Loucy (cell line): ENCODE data around the gene PDK3.

Experiments
- H2AFZ ChIP-seq: fragments of 200-600 bp; sonication (generic); 2 replicates; pipeline ENCODE4 v1.6.0; 2016; ENCODE audit warnings: antibody characterized with exemption, mild to moderate bottlenecking, low read length, moderate library complexity
- H3F3A ChIP-seq: fragments of 200-600 bp; 2 replicates; pipeline ENCODE4 v1.6.0; 2016; ENCODE audit warnings: antibody characterized with exemption, low read depth, mild to moderate bottlenecking
- H3K27me3 ChIP-seq: fragments of 200-600 bp; sonication (generic); 2 replicates; pipeline ENCODE4 v1.6.1; 2014; ENCODE audit warnings: low read length, mild to moderate bottlenecking; ENCODE audit not compliant: insufficient read depth, poor library complexity, severe bottlenecking
- H3K36me3 ChIP-seq: fragments of 200-600 bp; sonication (generic); 2 replicates; pipeline ENCODE4 v1.6.1; 2016; ENCODE audit warnings: low read length; ENCODE audit not compliant: insufficient read depth
- H3K4me1 ChIP-seq: fragments of 200-600 bp; sonication (generic); 2 replicates; pipeline ENCODE4 v1.5.1; 2014; ENCODE audit warnings: low read length, mild to moderate bottlenecking; ENCODE audit not compliant: insufficient read depth, poor library complexity, severe bottlenecking
- H3K4me2 ChIP-seq: fragments of 200-600 bp; sonication (generic); 2 replicates; pipeline ENCODE4 v1.6.0; 2014; ENCODE audit warnings: antibody characterized with exemption, low read length, low read depth, mild to moderate bottlenecking; ENCODE audit not compliant: poor library complexity, severe bottlenecking
- H3K4me3 ChIP-seq: fragments of 200-600 bp; sonication (generic); 2 replicates; pipeline ENCODE4 v1.5.1; 2014; ENCODE audit warnings: low read length, mild to moderate bottlenecking, mixed read lengths; ENCODE audit not compliant: poor library complexity, severe bottlenecking
- H3K79me2 ChIP-seq: fragments of 200-600 bp; sonication (generic); 2 replicates; pipeline ENCODE4 v1.6.1; 2014; ENCODE audit warnings: low read length; ENCODE audit not compliant: insufficient read depth
- H3K9ac ChIP-seq: fragments of 200-600 bp; sonication (generic); 2 replicates; pipeline ENCODE4 v1.6.0; 2014; ENCODE audit warnings: mild to moderate bottlenecking, low read depth, low read length, moderate library complexity; ENCODE audit not compliant: poor library complexity, severe bottlenecking
- H3K9me2 ChIP-seq: fragments of 200-600 bp; sonication (generic); replicated peaks from 2 replicates; pipeline ENCODE4 v1.6.1; 2016; ENCODE audit warnings: low read depth, low read length, mixed read lengths
- H3K9me3 ChIP-seq: fragments of 200-600 bp; sonication (generic); 2 replicates; pipeline ENCODE4 v1.6.1; 2014; ENCODE audit warnings: mild to moderate bottlenecking, antibody characterized with exemption, low read length, low read depth; ENCODE audit not compliant: insufficient read depth
- H4K20me1 ChIP-seq: fragments of 200-600 bp; sonication (generic); 2 replicates; pipeline ENCODE4 v1.6.0; 2014; ENCODE audit warnings: antibody characterized with exemption, low read length, mild to moderate bottlenecking; ENCODE audit not compliant: insufficient read depth, poor library complexity, severe bottlenecking
- EZH2phosphoT487 ChIP-seq: fragments of 200-600 bp; IDR thresholded peaks from 2 replicates; pipeline ENCODE4 v1.6.1; 2018; ENCODE audit warnings: antibody characterized with exemption, mild to moderate bottlenecking, moderate library complexity, borderline replicate concordance
- TF ChIP-seq, protein P1 (sequence below): fragments of 200-600 bp; sonication (generic); conservative IDR thresholded peaks from 2 replicates; pipeline ENCODE4 v1.5.1; 2014; ENCODE audit warnings: mild to moderate bottlenecking, antibody characterized with exemption, low read length

Gene PDK3

DNA sequence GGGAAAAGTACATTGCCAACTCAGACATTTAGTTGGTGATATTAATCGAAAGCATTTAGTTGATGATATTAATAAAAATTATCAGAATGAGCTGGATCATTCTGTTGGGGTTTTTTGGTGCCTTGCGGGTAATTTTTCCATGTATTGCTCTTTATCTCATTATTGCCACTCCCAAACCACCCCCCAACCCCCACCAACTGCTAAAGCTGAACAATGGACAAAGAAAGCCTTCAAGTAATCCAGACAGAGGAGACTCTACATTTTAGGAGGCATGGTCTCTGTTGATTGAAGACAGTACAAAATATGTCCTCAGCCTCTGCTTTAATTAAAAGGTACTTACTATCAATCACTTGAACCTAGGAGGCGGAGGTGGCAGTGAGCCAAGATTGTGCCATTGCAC lies 22.5 kb downstream of the PDK3 start:
- peaks cover 6% of the 10 kb centered on the region for H3K4me1 ChIP-seq
- H3K4me2 ChIP-seq = no peak overlapping the region
- peaks cover 28% of the 10 kb centered on the region; the same call in 1 of the 2 replicates for H3K79me2 ChIP-seq
- H3K4me3 ChIP-seq = no peak overlapping the region
- H3K9me3 ChIP-seq = no peaks in the 10 kb centered on the region
- H4K20me1 ChIP-seq = no peaks in the 10 kb centered on the region
- H3K36me3 ChIP-seq = no peaks in the 10 kb centered on the region
- H3F3A ChIP-seq = no peaks in the 10 kb centered on the region
- H2AFZ ChIP-seq = no peak overlapping the region
- no peak overlapping the region for H3K9ac ChIP-seq
- TF ChIP-seq, protein P1, sequence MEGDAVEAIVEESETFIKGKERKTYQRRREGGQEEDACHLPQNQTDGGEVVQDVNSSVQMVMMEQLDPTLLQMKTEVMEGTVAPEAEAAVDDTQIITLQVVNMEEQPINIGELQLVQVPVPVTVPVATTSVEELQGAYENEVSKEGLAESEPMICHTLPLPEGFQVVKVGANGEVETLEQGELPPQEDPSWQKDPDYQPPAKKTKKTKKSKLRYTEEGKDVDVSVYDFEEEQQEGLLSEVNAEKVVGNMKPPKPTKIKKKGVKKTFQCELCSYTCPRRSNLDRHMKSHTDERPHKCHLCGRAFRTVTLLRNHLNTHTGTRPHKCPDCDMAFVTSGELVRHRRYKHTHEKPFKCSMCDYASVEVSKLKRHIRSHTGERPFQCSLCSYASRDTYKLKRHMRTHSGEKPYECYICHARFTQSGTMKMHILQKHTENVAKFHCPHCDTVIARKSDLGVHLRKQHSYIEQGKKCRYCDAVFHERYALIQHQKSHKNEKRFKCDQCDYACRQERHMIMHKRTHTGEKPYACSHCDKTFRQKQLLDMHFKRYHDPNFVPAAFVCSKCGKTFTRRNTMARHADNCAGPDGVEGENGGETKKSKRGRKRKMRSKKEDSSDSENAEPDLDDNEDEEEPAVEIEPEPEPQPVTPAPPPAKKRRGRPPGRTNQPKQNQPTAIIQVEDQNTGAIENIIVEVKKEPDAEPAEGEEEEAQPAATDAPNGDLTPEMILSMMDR = no peak
- no peak for TF ChIP-seq EZH2phosphoT487
- no peaks in the 10 kb centered on the region for H3K27me3 ChIP-seq
- H3K9me2 ChIP-seq = no peaks in the 10 kb centered on the region

DNA sequence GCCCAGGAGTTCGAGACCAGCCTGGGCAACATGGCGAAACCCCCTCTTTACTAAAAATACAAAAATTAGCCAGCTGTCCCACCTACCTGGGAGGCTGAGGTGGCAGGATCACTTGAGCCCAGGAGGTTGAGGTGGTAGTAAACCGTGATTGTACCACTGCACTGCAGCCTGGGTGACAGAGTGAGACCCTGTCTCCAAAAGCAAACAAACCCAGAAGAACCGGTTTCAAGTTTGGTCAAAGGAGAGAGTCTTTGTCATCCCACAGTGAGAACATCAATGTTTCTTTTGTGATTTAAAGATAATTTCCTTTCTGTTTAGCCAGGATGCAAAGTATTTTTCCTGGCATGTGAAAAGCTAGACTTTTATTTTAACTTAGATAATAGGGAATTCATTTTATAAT lies 26.7 kb downstream of the PDK3 start:
- no peak overlapping the region for H2AFZ ChIP-seq
- H3K4me1 ChIP-seq = peaks cover 9% of the 10 kb centered on the region
- no peaks in the 10 kb centered on the region for H3K9me3 ChIP-seq
- no peaks in the 10 kb centered on the region for H3K9me2 ChIP-seq
- no peaks in the 10 kb centered on the region for H3K27me3 ChIP-seq
- H3K9ac ChIP-seq = no peak overlapping the region
- H3K4me3 ChIP-seq = no peak overlapping the region
- H3F3A ChIP-seq = no peaks in the 10 kb centered on the region
- no peak overlapping the region for H3K4me2 ChIP-seq
- peaks cover 4% of the 10 kb centered on the region; the same call in 1 of the 2 replicates for H3K79me2 ChIP-seq
- no peak for TF ChIP-seq EZH2phosphoT487
- TF ChIP-seq, protein P1 = no peak
- no peaks in the 10 kb centered on the region for H4K20me1 ChIP-seq
- H3K36me3 ChIP-seq = no peaks in the 10 kb centered on the region; the same call in 1 of the 2 replicates

DNA sequence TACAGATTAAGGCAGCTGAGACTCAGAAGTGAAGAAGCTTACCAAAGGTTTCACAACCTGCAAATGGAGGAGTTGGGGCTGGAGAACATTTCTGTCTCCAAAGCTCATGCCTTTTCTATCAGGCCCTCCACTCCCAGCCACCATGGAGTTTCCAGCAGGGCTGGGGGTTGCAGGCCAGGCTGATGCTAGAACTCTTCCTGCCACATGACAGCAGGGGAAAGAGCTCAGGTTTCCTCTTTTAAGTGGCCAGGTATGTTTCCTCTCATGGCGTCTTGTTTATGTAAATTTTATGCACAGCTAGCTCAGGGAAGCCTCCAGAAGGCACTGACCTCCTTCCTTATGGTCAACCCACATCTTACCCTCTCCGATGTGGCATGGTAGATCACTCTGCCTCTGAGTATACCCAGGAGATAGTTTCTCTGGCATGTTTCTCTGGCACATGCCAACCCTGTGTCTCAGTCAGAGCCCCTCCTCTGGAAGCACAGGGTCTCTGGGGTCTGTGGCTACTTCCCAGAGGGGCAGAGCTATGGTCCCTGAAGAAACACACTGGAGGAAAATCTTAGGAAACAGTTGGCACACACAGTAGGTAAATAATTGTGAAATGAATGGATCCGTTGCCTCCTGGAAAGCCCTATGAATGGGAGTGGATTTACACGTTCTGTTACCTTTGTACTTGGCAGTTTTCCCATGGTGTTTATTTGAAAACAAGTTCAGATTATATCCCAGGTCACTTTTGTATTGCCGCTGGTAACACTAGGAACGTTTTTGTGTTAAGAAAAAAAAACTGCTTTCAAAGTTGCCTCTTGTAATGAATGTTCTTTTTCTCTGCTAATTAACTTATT lies 28.9 kb downstream of the PDK3 start:
- H4K20me1 ChIP-seq = no peaks in the 10 kb centered on the region
- H3F3A ChIP-seq = no peaks in the 10 kb centered on the region
- H3K9me2 ChIP-seq = no peaks in the 10 kb centered on the region
- no peak overlapping the region for H2AFZ ChIP-seq
- H3K4me2 ChIP-seq = no peak overlapping the region
- no peaks in the 10 kb centered on the region; the same call in 1 of the 2 replicates for H3K36me3 ChIP-seq
- no peak overlapping the region for H3K4me3 ChIP-seq
- no peak for TF ChIP-seq EZH2phosphoT487
- H3K9me3 ChIP-seq = no peaks in the 10 kb centered on the region
- H3K9ac ChIP-seq = no peak overlapping the region
- H3K4me1 ChIP-seq = peaks cover 14% of the 10 kb centered on the region
- H3K79me2 ChIP-seq = 0 out of 2 replicates have a peak, but pooled peaks cover 4% of the 10 kb centered on the region
- no peaks in the 10 kb centered on the region for H3K27me3 ChIP-seq
